GM12875 (cell line): ENCODE measurements around the gene SNN.

Experiments
- H3K4me3 ChIP-seq: one replicate; pipeline ENCODE4 v1.5.1; 2011; ENCODE audit warnings: low read depth, low read length, control low read depth
- TF ChIP-seq, protein P1 (sequence below): IDR thresholded peaks from 2 replicates; pipeline ENCODE4 v1.5.1; 2011; ENCODE audit warnings: low read depth, mild to moderate bottlenecking, control low read depth, inconsistent platforms, low read length, moderate library complexity, borderline replicate concordance; ENCODE audit not compliant: insufficient read depth

Gene SNN

DNA sequence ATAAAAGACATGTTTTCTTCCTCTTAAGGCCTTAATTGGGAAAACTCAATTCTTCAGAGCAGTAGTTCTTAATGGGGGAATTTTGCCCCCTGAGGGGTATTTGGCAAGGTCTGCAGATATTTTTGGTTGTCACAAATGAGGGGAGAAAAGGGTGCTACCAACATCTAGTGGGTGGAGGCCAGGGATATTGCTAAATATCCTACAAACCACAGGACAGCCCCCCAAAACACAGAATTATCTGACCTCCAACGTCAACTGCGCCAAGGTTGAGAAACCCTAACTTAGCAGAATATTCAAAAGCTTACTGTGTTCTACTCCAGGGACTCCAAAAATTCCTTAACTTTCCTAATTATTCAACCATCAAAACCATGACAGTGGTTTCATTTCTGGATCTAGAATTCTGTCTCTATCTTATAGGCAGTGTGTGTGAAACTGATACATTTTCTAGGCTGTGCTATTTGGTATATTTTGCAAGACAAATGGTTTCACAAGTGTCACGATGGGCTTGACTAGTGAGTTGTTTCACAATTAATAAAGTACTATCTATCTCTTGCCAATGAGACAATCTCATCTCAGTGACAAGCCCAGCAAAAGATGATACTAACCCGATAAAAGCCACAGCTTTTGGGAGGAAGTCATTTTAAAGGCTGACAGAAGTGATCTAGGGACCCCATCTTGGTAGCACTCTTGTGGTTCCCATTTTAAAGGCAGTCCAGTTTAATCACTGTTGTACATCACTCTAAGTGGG is 59.7 kb downstream of the SNN start:
- H3K4me3 ChIP-seq = no peak overlapping the region
- TF ChIP-seq, protein P1, sequence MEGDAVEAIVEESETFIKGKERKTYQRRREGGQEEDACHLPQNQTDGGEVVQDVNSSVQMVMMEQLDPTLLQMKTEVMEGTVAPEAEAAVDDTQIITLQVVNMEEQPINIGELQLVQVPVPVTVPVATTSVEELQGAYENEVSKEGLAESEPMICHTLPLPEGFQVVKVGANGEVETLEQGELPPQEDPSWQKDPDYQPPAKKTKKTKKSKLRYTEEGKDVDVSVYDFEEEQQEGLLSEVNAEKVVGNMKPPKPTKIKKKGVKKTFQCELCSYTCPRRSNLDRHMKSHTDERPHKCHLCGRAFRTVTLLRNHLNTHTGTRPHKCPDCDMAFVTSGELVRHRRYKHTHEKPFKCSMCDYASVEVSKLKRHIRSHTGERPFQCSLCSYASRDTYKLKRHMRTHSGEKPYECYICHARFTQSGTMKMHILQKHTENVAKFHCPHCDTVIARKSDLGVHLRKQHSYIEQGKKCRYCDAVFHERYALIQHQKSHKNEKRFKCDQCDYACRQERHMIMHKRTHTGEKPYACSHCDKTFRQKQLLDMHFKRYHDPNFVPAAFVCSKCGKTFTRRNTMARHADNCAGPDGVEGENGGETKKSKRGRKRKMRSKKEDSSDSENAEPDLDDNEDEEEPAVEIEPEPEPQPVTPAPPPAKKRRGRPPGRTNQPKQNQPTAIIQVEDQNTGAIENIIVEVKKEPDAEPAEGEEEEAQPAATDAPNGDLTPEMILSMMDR = no peak
